ENCODE results near the gene BUB3.

Gene BUB3

GRCh38 chr10:123180101-123181090, 26.2 kb downstream of the BUB3 start:
- TF ChIP-seq CTCF (IDR thresholded peaks at IDR 0.05; ENCODE audit: extremely low read depth, missing control alignments): no peak

GRCh38 chr10:123183724-123184123, 29.5 kb downstream of the BUB3 start:
- DNase-seq (ENCODE audit: low spot score): no peak
- TF ChIP-seq CTCF (IDR thresholded peaks at IDR 0.05; ENCODE audit: extremely low read depth, missing control alignments): no peak

More at GRCh38 chr10:123180101-123181090, 26.2 kb downstream of the BUB3 start:
- no peak for DNase-seq (ENCODE audit: low spot score)

GRCh38 chr10:123187781-123188180, 33.6 kb downstream of the BUB3 start:
- TF ChIP-seq CTCF (IDR thresholded peaks at IDR 0.05; ENCODE audit: extremely low read depth, missing control alignments): no peak
- no peak for DNase-seq (ENCODE audit: low spot score)

GRCh38 chr10:123191886-123192285, 37.7 kb downstream of the BUB3 start:
- no peak for TF ChIP-seq CTCF (IDR thresholded peaks at IDR 0.05; ENCODE audit: extremely low read depth, missing control alignments)
- DNase-seq (ENCODE audit: low spot score): no peak

- TF ChIP-seq CTCF (IDR thresholded peaks at IDR 0.05; ENCODE audit: extremely low read depth, missing control alignments): no peak
- no peak for DNase-seq (ENCODE audit: low spot score)
These were observed 39.9 kb downstream of the BUB3 start for GRCh38 chr10:123194056-123194455.

- no peak for DNase-seq (ENCODE audit: low spot score)
- TF ChIP-seq CTCF (IDR thresholded peaks at IDR 0.05; ENCODE audit: extremely low read depth, missing control alignments): no peak
These were observed 46.3 kb downstream of the BUB3 start for GRCh38 chr10:123200531-123200930.

- TF ChIP-seq CTCF (IDR thresholded peaks at IDR 0.05; ENCODE audit: extremely low read depth, missing control alignments): no peak
- DNase-seq (ENCODE audit: low spot score): no peak
These were observed 48.3 kb downstream of the BUB3 start for GRCh38 chr10:123202506-123202905.
